GM19397 (cell line): ENCODE results near the gene BICD1.
A peak's percentile ranks its signal among the peaks of the same experiment; 100 is the strongest.
"Not testable (repeated sequence)": the region's sequence is repeated elsewhere in the genome, so short reads cannot be mapped to it uniquely, and the experiment has no call there.

Experiments used
- ATAC-seq: cut with Tn5 transposase; IDR thresholded peaks from one replicate; pipeline ENCODE4 v1.9.1; 2021; ENCODE audit warnings: mild to moderate bottlenecking, moderate library complexity; ENCODE audit not compliant: unreplicated experiment

Gene BICD1

GRCh38 chr12:32181498-32182175 lies 75.0 kb downstream of the BICD1 start:
- no peak for ATAC-seq

GRCh38 chr12:32183650-32184049 lies 77.0 kb downstream of the BICD1 start:
- ATAC-seq: no peak

DNA sequence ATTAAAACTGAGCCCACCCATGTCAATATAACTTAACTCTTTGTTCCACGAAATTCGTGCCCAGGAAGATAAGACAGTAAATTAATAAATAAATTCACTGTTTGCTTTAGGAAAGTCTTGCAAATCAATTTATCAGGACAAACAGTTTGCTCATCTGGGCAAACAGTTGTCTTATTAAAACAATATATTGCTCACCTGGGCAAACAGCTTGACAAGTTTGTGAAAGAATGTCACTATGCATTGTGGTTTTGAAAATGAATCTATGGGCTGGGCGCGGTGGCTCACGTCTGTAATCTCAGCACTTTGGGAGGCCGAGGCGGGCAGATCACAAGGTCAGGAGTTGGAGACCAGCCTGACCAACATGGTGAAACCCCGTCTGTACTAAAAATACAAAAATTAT lies 80.5 kb downstream of the BICD1 start:
- ATAC-seq: not testable (repeated sequence)

- ATAC-seq: no peak
Observed at GRCh38 chr12:32191445-32191844, 84.8 kb downstream of the BICD1 start.

DNA sequence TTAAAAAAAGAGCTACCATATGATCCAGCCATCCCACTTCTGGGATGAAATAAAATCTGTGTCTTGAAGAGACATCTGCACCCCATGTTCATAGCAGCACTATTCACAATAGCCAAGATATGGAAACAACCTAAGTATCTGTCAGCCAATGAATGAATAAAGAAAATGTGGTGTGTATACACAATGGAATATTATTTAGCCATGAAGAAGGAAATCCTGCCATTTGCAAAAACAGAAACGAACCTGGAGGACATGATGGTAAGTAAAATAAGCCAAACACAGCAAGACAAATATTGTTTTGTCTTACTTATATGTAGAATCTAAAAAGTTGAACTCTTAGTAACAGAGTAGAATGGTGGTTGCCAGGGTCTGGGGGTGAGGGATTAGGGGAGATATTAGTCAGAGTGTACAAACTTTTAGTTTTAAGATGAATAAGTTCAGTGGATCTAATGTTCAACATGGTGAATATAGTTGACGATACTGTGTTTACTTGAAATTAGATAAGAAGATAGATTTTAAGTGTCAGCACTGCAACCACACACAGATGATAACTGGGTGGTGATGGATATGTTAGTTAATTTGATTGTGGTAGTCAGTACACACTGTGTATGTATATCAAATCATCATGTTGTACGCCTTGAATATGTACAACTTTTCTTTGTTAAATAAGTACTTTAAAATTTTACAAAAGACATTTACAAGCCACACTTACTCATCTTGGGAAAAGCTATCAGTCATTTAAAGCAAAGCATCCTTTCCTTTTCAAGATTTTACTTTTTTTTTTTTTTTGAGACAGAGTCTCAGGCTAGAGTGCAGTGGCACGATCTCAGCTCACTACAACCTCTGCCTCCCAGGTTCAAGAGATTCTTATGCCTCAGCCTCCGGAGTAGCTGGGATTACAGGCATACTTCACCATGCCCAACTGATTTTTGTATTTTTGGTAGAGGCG lies 89.9 kb downstream of the BICD1 start:
- no peak for ATAC-seq

DNA sequence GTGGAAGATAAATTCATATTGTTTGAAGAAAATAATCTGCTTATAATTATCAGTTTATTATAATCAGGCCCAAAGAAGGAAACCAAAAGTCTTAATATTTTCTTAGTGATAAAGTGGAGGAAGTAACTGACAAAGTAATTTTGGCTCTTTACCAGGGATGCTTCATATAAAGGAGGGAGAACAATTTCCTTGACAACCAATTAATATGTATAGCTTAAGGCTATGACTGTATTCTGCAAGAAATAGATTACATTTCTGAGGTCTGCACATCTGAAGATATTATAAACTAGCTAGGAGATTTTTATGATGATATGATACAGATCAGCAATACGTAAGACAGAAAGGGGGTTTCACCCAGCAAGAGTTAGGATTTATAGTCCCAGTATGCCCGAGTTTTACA lies 90.8 kb downstream of the BICD1 start:
- no peak for ATAC-seq

DNA sequence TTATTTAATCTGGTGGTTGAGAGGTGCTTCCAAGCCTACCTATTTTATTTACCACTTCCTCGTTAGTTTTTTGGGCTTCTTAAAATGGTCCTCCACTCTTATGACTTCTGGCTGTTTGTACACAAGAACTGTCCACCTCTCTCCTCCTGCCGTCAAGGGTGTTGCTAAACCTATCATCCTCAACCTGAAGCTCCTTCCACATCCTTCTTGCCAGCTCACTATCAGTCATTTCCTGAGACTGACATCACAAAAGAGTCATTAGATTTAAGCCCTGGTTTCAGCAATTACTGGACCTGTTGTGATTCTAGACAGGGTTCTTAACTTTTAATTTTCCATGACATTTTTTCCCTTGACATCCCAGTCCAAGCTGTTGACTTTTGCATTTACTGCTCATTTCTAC lies 91.9 kb downstream of the BICD1 start:
- ATAC-seq: no peak

DNA sequence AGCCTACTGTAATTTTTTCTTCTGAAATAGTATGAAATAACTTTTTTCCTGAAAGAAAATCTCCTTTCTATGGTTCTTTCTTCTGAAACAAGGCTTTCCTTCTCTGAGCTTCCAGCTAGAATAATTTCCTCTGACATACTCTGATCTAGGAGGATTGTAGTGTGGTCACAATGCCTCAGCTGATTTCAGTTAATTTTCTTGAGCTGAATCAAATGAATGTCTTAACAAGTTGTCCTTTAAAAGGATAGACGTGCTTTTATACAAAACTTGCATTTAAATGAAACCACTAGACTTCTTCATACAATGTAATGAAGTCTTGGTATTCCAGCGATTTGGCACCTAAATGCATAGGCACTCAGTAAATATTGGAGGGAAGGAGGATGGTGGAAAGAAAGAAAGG lies 94.4 kb downstream of the BICD1 start:
- no peak for ATAC-seq

- ATAC-seq: no peak
Observed at GRCh38 chr12:32201976-32202375, 95.3 kb downstream of the BICD1 start.

DNA sequence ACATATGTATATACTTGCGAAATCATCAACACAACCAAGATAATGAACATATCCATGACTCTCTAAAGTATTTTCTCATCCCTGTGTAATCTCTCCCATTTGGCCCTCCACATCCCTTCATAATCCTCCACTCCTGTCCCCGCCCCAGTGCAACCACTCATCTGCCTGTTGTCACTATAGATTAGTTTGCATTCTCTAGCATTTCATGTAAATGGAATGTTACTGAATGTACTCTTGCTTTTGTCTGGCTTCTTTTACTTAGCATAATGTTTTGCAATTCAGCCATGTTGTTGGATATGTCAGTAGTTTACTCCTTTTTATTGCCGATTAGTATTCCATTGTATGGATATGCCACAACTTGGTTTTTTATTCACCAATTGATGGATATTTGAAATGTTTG lies 99.1 kb downstream of the BICD1 start:
- no peak for ATAC-seq

GRCh38 chr12:32208355-32208754 lies 101.7 kb downstream of the BICD1 start:
- ATAC-seq: no peak

DNA sequence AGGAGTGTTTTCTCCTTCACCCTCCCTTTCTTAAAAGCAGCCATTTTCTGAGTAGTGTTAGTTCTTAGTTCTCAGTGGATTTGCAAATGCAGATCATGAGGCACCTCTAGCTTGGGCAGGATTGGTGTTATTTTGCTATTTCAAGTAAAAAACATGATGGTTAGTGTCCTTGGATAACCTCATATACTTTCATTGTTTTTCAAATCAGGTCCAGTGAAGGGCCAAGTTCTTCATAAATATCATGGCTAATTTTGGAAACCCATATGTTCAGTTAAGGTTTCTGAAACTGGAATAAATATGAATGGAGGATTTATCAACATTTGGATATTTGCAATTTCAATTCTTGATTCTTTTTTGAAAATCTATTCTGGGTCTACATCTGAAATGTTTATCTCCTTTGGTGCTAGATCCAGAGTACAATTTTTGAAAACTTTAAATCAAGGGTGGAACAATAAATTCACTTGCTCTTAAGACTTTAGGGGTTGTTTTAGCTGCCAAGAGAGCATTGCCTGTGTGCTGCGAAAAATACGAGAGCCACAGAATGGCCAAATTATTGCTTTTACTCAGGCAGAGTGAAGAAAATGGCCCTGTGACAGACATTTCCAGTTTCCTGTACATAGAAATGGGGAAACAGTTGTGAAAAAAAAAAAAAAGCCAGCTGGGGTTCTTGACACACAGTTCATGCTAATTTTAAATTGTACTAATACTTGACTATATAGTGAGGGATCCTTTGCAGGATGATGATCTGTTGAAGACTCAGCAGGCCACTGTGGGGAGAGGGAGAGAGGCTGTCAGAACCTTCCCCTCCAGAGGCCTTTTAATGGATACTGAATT lies 104.6 kb downstream of the BICD1 start:
- ATAC-seq: no peak

DNA sequence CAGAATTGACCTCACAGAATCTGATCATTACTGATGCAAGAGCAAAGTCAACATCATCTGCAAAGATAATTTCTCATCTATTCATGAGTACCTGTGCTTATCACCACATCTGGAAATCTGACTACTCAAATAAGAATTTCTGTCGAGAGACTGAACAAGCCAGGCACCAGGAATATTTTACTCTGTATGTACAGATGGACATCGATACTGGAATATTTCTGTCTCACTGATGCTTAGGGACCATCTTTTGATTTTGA lies 105.2 kb downstream of the BICD1 start:
- ATAC-seq: no peak

GRCh38 chr12:32214723-32215122 lies 108.1 kb downstream of the BICD1 start:
- no peak for ATAC-seq

- no peak for ATAC-seq
Observed at GRCh38 chr12:32217354-32218310, 111.0 kb downstream of the BICD1 start.

- ATAC-seq: no peak
Observed at GRCh38 chr12:32223941-32224340, 117.3 kb downstream of the BICD1 start.

GRCh38 chr12:32226768-32227167 lies 120.1 kb downstream of the BICD1 start:
- ATAC-seq: no peak

GRCh38 chr12:32229971-32230612 lies 123.4 kb downstream of the BICD1 start:
- no peak for ATAC-seq

- ATAC-seq: peak; percentile 65
Observed at GRCh38 chr12:32230613-32230993, 124.0 kb downstream of the BICD1 start.

DNA sequence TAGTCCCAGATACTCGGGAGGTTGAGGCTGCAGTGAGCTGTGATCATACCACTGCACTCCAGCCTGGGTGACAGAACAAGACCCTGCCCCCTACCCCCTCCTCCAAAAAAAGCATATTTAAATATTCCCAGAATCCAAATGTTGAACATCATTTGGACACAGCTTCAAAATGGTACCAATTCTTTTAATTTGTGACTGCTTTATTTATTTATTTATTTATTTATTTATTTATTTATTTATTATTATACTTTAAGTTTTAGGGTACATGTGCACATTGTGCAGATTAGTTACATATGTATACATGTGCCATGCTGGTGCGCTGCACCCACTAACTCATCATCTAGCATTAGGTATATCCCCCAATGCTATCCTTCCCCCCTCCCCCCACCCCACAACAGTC lies 124.7 kb downstream of the BICD1 start:
- not testable (repeated sequence) for ATAC-seq
